HepG2 (cell line): ENCODE data around the gene DPH2. TPM values are rescaled to one million over a fixed set of nuclear protein-coding genes. Genes with fewer than 3 reads are reported as not detected.
A peak's percentile ranks its signal among the peaks of the same experiment; 100 is the strongest.

ENCODE experiments used
- ATAD3A ChIP-seq: sonication (generic); formaldehyde crosslinking; IDR thresholded peaks from 2 replicates; pipeline ENCODE4 v1.4.0; 2020; ENCODE audit warnings: missing genetic modification reagents
- ELF3 ChIP-seq: IDR thresholded peaks from 2 replicates; pipeline ENCODE4 v1.6.1; 2016; ENCODE audit warnings: missing genetic modification reagents, missing compliant biosample characterization
- KDM4B ChIP-seq: sonication (generic); formaldehyde crosslinking; IDR thresholded peaks from 2 replicates; pipeline ENCODE4 v1.4.0; 2020; ENCODE audit warnings: missing genetic modification reagents
- KDM5A ChIP-seq: fragments of 200-600 bp; sonication (generic); IDR thresholded peaks from 2 replicates; pipeline ENCODE4 v1.7.0; 2018; ENCODE audit warnings: antibody characterized with exemption, mild to moderate bottlenecking, low read length, borderline replicate concordance
- MXD4 ChIP-seq: IDR thresholded peaks from 2 replicates; pipeline ENCODE4 v1.6.1; 2016; ENCODE audit warnings: mild to moderate bottlenecking, missing biosample characterization, missing genetic modification reagents
- NFKBIZ ChIP-seq: IDR thresholded peaks from 2 replicates; pipeline ENCODE4 v1.6.1; 2018; ENCODE audit warnings: missing genetic modification reagents, missing compliant biosample characterization
- ZNF20 ChIP-seq: sonication (generic); formaldehyde crosslinking; IDR thresholded peaks from 2 replicates; pipeline ENCODE4 v1.4.0; 2020; ENCODE audit warnings: mild to moderate bottlenecking, moderate library complexity, missing genetic modification reagents
- ZNF549 ChIP-seq: sonication (generic); formaldehyde crosslinking; IDR thresholded peaks from 2 replicates; pipeline ENCODE4 v1.5.0; 2020; ENCODE audit warnings: missing genetic modification reagents
- ZNF577 ChIP-seq: sonication (generic); formaldehyde crosslinking; IDR thresholded peaks from 2 replicates; pipeline ENCODE4 v1.4.0; 2020; ENCODE audit warnings: mild to moderate bottlenecking, low read depth, missing genetic modification reagents, borderline replicate concordance
- ZNF772 ChIP-seq: sonication (generic); formaldehyde crosslinking; IDR thresholded peaks from 2 replicates; pipeline ENCODE4 v1.5.0; 2020; ENCODE audit warnings: mild to moderate bottlenecking, missing genetic modification reagents
- ZSCAN20 ChIP-seq: sonication (generic); formaldehyde crosslinking; IDR thresholded peaks from 2 replicates; pipeline ENCODE4 v1.4.0; 2020; ENCODE audit warnings: missing genetic modification reagents, mild to moderate bottlenecking, borderline replicate concordance
- polyA plus RNA-seq, 8 experiments: library from polyadenylated mRNA; depleted of rRNA in 3 of 8; stranded (reverse) in 7 of 8; unstranded in 1 of 8; fragments of >200 nt; fragmentation: Illumina TruSeq in 4 of 8; extraction: Trizol in 4 of 8; gene quantifications; 2 replicates each; pipeline versions ENCODE4 v1.2.1 to v1.2.3, GENCODE V29; 2011 to 2016; ENCODE audit warnings: low read depth in 4 of 8, missing spikeins in 1 of 8, mixed read lengths in 1 of 8; ENCODE audit not compliant: insufficient read depth in 1 of 8
- total RNA-seq, 5 experiments: library from RNA; depleted of rRNA; stranded (reverse); fragments of >200 nt; fragmentation: Illumina TruSeq; extraction: Trizol; gene quantifications; 2 replicates each; pipeline ENCODE4 v1.2.3, GENCODE V29; 2016; ENCODE audit warnings: low read depth in 1 of 5
- TF ChIP-seq, protein P1 (sequence below): sonication (generic); formaldehyde crosslinking; IDR thresholded peaks from 2 replicates; pipeline ENCODE4 v1.4.0; 2020; ENCODE audit warnings: mild to moderate bottlenecking, missing genetic modification reagents
- TF ChIP-seq, protein P2 (sequence below): sonication (generic); formaldehyde crosslinking; IDR thresholded peaks from 2 replicates; pipeline ENCODE4 v1.5.1; 2020; ENCODE audit warnings: missing genetic modification reagents, mild to moderate bottlenecking, borderline replicate concordance
- TF ChIP-seq, protein P3 (sequence below): IDR thresholded peaks from 2 replicates; pipeline ENCODE4 v1.6.1; 2016; ENCODE audit warnings: missing compliant biosample characterization, missing genetic modification reagents, borderline replicate concordance
- TF ChIP-seq, protein P4 (sequence below): sonication (generic); formaldehyde crosslinking; IDR thresholded peaks from 2 replicates; pipeline ENCODE4 v1.4.0; 2020; ENCODE audit warnings: missing genetic modification reagents
- TF ChIP-seq, protein P5 (sequence below): sonication (generic); formaldehyde crosslinking; IDR thresholded peaks from 2 replicates; pipeline ENCODE4 v1.5.1; 2020; ENCODE audit warnings: mild to moderate bottlenecking, missing genetic modification reagents
- TF ChIP-seq, protein P6 (sequence below): sonication (generic); formaldehyde crosslinking; IDR thresholded peaks from 2 replicates; pipeline ENCODE4 v1.8.0; 2022; ENCODE audit warnings: mild to moderate bottlenecking, missing genetic modification reagents; ENCODE audit not compliant: insufficient replicate concordance

The DPH2 gene
- total and polyA plus RNA-seq, 2 of the 13 experiments (the other 11 are each of a cell fraction or from before 2014, with no cell fraction given), result 32.2 to 38.3 TPM

DNA sequence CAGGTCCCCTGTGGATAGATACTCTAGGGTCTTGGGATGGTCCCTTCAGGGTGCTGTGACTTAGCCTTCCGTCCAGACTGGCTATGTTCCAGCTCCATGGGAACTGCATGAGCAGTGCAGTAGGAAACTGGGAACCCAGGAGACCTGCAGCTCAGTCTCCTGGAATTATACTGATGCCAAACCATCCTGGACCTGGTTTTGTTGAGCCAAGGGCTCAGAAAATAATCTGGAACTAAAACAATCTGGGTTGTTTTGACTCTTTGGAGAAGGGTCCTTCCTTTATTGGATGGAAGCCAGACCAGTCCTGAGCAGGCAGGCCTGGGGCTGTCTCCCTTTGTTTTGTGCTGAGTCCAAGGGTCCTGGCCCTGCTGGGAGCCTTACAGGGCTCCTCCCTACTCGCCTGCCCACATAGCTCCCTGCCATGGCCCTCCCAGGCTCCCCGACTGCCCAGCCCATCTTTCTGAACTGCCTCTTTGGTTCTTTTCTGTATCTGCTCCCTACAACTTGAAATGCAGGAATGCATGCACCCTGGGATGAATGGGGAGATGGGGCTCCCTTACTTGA lies 21.9 kb upstream of the DPH2 start (continued):
- 0 out of 2 replicates have a peak, but pooled peaks have one; percentile 14 for TF ChIP-seq KDM5A
- TF ChIP-seq MXD4 (CRISPR knock-in tag), result no peak
- TF ChIP-seq ZNF549 (CRISPR knock-in tag), result no peak
- no peak for TF ChIP-seq ZNF577 (CRISPR knock-in tag)
- TF ChIP-seq, protein P1, sequence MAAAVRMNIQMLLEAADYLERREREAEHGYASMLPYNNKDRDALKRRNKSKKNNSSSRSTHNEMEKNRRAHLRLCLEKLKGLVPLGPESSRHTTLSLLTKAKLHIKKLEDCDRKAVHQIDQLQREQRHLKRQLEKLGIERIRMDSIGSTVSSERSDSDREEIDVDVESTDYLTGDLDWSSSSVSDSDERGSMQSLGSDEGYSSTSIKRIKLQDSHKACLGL (CRISPR knock-in tag), result no peak
- no peak for TF ChIP-seq ZNF772
- TF ChIP-seq, protein P2, sequence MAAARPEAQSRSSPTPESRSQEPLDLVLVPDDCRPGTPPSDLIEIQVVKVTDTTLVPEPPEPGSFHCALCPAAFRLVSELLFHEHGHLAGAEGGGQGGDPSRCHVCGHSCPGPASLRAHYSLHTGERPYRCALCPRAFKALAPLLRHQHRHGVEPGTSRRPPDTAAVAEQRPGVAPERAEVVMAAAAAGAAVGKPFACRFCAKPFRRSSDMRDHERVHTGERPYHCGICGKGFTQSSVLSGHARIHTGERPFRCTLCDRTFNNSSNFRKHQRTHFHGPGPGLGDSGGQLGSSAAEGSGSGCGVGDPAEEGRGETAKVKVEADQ (CRISPR knock-in tag), result no peak
- no peak for TF ChIP-seq ZNF20 (CRISPR knock-in tag)
- no peak for TF ChIP-seq KDM4B (CRISPR knock-in tag)
- TF ChIP-seq, protein P3, sequence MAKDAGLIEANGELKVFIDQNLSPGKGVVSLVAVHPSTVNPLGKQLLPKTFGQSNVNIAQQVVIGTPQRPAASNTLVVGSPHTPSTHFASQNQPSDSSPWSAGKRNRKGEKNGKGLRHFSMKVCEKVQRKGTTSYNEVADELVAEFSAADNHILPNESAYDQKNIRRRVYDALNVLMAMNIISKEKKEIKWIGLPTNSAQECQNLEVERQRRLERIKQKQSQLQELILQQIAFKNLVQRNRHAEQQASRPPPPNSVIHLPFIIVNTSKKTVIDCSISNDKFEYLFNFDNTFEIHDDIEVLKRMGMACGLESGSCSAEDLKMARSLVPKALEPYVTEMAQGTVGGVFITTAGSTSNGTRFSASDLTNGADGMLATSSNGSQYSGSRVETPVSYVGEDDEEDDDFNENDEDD (CRISPR knock-in tag), result no peak
- no peak for TF ChIP-seq ELF3 (CRISPR knock-in tag)
- no peak for TF ChIP-seq ATAD3A (CRISPR knock-in tag)
- TF ChIP-seq, protein P4, sequence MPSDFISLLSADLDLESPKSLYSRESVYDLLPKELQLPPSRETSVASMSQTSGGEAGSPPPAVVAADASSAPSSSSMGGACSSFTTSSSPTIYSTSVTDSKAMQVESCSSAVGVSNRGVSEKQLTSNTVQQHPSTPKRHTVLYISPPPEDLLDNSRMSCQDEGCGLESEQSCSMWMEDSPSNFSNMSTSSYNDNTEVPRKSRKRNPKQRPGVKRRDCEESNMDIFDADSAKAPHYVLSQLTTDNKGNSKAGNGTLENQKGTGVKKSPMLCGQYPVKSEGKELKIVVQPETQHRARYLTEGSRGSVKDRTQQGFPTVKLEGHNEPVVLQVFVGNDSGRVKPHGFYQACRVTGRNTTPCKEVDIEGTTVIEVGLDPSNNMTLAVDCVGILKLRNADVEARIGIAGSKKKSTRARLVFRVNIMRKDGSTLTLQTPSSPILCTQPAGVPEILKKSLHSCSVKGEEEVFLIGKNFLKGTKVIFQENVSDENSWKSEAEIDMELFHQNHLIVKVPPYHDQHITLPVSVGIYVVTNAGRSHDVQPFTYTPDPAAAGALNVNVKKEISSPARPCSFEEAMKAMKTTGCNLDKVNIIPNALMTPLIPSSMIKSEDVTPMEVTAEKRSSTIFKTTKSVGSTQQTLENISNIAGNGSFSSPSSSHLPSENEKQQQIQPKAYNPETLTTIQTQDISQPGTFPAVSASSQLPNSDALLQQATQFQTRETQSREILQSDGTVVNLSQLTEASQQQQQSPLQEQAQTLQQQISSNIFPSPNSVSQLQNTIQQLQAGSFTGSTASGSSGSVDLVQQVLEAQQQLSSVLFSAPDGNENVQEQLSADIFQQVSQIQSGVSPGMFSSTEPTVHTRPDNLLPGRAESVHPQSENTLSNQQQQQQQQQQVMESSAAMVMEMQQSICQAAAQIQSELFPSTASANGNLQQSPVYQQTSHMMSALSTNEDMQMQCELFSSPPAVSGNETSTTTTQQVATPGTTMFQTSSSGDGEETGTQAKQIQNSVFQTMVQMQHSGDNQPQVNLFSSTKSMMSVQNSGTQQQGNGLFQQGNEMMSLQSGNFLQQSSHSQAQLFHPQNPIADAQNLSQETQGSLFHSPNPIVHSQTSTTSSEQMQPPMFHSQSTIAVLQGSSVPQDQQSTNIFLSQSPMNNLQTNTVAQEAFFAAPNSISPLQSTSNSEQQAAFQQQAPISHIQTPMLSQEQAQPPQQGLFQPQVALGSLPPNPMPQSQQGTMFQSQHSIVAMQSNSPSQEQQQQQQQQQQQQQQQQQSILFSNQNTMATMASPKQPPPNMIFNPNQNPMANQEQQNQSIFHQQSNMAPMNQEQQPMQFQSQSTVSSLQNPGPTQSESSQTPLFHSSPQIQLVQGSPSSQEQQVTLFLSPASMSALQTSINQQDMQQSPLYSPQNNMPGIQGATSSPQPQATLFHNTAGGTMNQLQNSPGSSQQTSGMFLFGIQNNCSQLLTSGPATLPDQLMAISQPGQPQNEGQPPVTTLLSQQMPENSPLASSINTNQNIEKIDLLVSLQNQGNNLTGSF (CRISPR knock-in tag), result no peak
- TF ChIP-seq, protein P5, sequence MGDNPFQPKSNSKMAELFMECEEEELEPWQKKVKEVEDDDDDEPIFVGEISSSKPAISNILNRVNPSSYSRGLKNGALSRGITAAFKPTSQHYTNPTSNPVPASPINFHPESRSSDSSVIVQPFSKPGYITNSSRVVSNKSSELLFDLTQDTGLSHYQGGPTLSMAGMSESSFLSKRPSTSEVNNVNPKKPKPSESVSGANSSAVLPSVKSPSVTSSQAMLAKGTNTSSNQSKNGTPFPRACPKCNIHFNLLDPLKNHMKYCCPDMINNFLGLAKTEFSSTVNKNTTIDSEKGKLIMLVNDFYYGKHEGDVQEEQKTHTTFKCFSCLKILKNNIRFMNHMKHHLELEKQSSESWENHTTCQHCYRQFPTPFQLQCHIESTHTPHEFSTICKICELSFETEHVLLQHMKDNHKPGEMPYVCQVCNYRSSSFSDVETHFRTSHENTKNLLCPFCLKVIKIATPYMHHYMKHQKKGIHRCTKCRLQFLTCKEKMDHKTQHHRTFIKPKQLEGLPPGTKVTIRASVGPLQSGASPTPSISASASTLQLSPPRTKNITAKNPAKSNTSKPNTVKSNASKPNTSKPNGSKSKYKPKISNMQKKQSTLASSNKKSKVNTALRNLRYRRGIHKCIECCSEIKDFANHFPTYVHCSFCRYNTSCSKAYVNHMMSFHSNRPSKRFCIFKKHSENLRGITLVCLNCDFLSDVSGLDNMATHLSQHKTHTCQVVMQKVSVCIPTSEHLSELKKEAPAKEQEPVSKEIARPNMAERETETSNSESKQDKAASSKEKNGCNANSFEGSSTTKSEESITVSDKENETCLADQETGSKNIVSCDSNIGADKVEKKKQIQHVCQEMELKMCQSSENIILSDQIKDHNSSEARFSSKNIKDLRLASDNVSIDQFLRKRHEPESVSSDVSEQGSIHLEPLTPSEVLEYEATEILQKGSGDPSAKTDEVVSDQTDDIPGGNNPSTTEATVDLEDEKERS (CRISPR knock-in tag), result no peak
- TF ChIP-seq NFKBIZ (CRISPR knock-in tag), result no peak
- TF ChIP-seq ZSCAN20 (CRISPR knock-in tag), result no peak
- TF ChIP-seq, protein P6, sequence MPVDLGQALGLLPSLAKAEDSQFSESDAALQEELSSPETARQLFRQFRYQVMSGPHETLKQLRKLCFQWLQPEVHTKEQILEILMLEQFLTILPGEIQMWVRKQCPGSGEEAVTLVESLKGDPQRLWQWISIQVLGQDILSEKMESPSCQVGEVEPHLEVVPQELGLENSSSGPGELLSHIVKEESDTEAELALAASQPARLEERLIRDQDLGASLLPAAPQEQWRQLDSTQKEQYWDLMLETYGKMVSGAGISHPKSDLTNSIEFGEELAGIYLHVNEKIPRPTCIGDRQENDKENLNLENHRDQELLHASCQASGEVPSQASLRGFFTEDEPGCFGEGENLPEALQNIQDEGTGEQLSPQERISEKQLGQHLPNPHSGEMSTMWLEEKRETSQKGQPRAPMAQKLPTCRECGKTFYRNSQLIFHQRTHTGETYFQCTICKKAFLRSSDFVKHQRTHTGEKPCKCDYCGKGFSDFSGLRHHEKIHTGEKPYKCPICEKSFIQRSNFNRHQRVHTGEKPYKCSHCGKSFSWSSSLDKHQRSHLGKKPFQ (CRISPR knock-in tag), result no peak
